Kidney (tissue), 14 donors: ENCODE data around the gene CLRN3. TPM values are rescaled to one million over a fixed set of nuclear protein-coding genes. Genes with fewer than 3 reads are reported as not detected.

Experiments
- DNase-seq, 5 donors: peaks; one replicate each; pipeline ENCODE4 v3.0.0-alpha.2; 2013 to 2020
- FAIRE-seq: peaks from 2 replicates; lab custom pipeline; 2012; peaks lifted over from hg19 to GRCh38; lab: Jason Lieb, UNC
- H3K27ac ChIP-seq, 2 donors: one replicate each; pipeline ENCODE4 v1.7.0; 2013; ENCODE audit warnings: low read depth in 2 of 2, low read length in 2 of 2, inconsistent platforms in 1 of 2
- H3K27me3 ChIP-seq: one replicate; pipeline ENCODE4 v1.7.1; 2013; ENCODE audit warnings: low read length, inconsistent platforms; ENCODE audit not compliant: control insufficient read depth, insufficient read depth
- H3K36me3 ChIP-seq, 3 donors: one replicate each; pipeline versions ENCODE4 v1.7.0 to v1.7.1; 2013; ENCODE audit warnings: low read length in 3 of 3, control low read depth in 1 of 3, inconsistent platforms in 1 of 3; ENCODE audit not compliant: insufficient read depth in 3 of 3, control insufficient read depth in 2 of 3
- H3K4me1 ChIP-seq, 3 donors: one replicate each; pipeline versions ENCODE4 v1.7.0 to v1.7.1; 2013; ENCODE audit warnings: low read length in 3 of 3, inconsistent platforms in 1 of 3, low read depth in 1 of 3; ENCODE audit not compliant: control insufficient read depth in 2 of 3, insufficient read depth in 2 of 3
- H3K4me3 ChIP-seq, 3 donors: one replicate each; pipeline versions ENCODE4 v1.7.0 to v1.8.1; 2013; ENCODE audit warnings: low read length in 3 of 3, control low read depth in 1 of 3, inconsistent platforms in 1 of 3
- H3K9ac ChIP-seq, 3 donors: one replicate each; pipeline versions ENCODE4 v1.7.0 to v1.7.1; 2013; ENCODE audit warnings: low read length in 3 of 3, control low read depth in 1 of 3, inconsistent platforms in 1 of 3
- H3K9me3 ChIP-seq, 3 donors: one replicate each; pipeline versions ENCODE4 v1.7.0 to v1.7.1; 2013; ENCODE audit warnings: low read length in 3 of 3, control low read depth in 1 of 3, inconsistent platforms in 1 of 3; ENCODE audit not compliant: control insufficient read depth in 2 of 3, insufficient read depth in 1 of 3
- intact Hi-C: fragments of 100-400 bp; cut with DNase I; formaldehyde crosslinking; loops from one replicate; pipeline ENCODE4 v1.11.1; 2022
- polyA plus RNA-seq: library from polyadenylated mRNA; stranded (reverse); fragments of 350-450 nt; fragmentation: Illumina TruSeq; extraction: RNeasy Lipid Tissue Mini Kit (QIAGEN cat#74804); gene quantifications from one replicate; pipeline ENCODE4 v1.2.3, GENCODE V29; 2014; ENCODE audit warnings: low read depth, low replicate concordance; ENCODE audit not compliant: insufficient read depth
- total RNA-seq: library from RNA; stranded (reverse); fragmentation: NEBNext Ultra II Directional; extraction: Animal tissue kit (Norgen Biotek cat#: 25700); gene quantifications from one replicate; pipeline ENCODE4 v1.2.1, GENCODE V29; 2021
- TF ChIP-seq, protein P1 (sequence below): IDR thresholded peaks from 3 replicates; pipeline ENCODE4 v1.5.1; 2012; ENCODE audit warnings: mild to moderate bottlenecking, moderate library complexity, borderline replicate concordance; ENCODE audit not compliant: insufficient read depth; ENCODE audit errors: extremely low read depth
- donor health status: control.
- donor health status: control.
- donor health status: control.
- donor health status: control.
- donor health status: control.
- donor health status: DM: yes; HTN: yes; CAD: no.
- donor health status: Normal renal cell carcinoma (clear cell type).

The CLRN3 gene
- total and polyA plus RNA-seq, 2 donors from 2014 or later, result 9.4 to 42.1 TPM

DNA sequence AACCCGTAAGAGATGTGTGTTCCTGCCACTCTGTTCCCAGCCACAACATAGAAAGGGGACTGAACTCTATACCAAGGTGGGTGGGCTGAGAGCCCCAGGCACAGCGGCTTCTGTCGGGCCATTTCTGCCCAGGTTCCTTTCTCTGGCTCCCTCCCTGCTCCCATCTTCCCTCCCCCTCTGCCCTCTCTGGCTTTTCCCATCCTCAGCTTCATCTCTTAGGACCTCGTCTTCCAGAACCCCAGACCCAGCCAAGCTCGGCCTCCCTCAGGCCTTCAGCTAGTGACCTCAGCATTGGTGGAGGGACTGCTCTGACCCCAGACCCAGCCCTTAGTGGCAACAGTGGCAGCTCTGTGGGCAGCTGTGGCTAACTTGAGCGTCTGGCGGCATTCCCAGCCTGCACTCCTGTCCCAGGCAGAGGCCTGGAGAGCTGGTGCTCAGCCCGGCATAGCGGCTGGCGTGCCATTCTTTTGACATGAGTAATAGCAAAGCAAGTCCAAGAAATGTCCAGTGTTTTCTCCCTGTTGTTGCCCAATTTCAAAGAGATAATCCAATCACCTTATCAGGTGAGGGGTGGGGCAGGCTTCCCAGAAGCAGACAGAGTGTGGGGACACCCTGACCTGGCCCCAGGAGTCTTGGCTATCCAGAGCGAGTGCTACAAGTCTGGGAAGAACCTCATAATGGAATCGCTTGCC lies 30.1 kb upstream of the CLRN3 start:
- no peak for FAIRE-seq
- intact Hi-C loops, result no loop called here

GRCh38 chr10:127922206-127922605 lies 29.5 kb upstream of the CLRN3 start:
- H3K4me1 ChIP-seq, result peaks cover 0 to 10% (median 0%) of the 10 kb centered on the region in 3 donors
- FAIRE-seq (no peak), DNase-seq (no peak)
- H3K27me3 ChIP-seq, result no peaks in the 10 kb centered on the region
- TF ChIP-seq, protein P1, sequence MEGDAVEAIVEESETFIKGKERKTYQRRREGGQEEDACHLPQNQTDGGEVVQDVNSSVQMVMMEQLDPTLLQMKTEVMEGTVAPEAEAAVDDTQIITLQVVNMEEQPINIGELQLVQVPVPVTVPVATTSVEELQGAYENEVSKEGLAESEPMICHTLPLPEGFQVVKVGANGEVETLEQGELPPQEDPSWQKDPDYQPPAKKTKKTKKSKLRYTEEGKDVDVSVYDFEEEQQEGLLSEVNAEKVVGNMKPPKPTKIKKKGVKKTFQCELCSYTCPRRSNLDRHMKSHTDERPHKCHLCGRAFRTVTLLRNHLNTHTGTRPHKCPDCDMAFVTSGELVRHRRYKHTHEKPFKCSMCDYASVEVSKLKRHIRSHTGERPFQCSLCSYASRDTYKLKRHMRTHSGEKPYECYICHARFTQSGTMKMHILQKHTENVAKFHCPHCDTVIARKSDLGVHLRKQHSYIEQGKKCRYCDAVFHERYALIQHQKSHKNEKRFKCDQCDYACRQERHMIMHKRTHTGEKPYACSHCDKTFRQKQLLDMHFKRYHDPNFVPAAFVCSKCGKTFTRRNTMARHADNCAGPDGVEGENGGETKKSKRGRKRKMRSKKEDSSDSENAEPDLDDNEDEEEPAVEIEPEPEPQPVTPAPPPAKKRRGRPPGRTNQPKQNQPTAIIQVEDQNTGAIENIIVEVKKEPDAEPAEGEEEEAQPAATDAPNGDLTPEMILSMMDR, result no peak
- H3K4me3 ChIP-seq, result no peak overlapping the region
- intact Hi-C loops, result no loop called here
- no peak overlapping the region for H3K27ac ChIP-seq
- H3K36me3 ChIP-seq, result no peaks in the 10 kb centered on the region
- no peak overlapping the region for H3K9ac ChIP-seq
- H3K9me3 ChIP-seq, result no peaks in the 10 kb centered on the region

More for the DNA sequence above, 30.1 kb upstream of the CLRN3 start:
- H3K4me3 ChIP-seq, result no peak overlapping the region
- TF ChIP-seq, protein P1, result no peak
- no peaks in the 10 kb centered on the region for H3K27me3 ChIP-seq
- H3K9me3 ChIP-seq, result no peaks in the 10 kb centered on the region
- H3K4me1 ChIP-seq, result peaks cover 0 to 10% (median 0%) of the 10 kb centered on the region in 3 donors
- no peak overlapping the region for H3K9ac ChIP-seq
- H3K36me3 ChIP-seq, result no peaks in the 10 kb centered on the region
- H3K27ac ChIP-seq, result no peak overlapping the region
- peak in 1 of 5 donors; percentile 91 for DNase-seq

DNA sequence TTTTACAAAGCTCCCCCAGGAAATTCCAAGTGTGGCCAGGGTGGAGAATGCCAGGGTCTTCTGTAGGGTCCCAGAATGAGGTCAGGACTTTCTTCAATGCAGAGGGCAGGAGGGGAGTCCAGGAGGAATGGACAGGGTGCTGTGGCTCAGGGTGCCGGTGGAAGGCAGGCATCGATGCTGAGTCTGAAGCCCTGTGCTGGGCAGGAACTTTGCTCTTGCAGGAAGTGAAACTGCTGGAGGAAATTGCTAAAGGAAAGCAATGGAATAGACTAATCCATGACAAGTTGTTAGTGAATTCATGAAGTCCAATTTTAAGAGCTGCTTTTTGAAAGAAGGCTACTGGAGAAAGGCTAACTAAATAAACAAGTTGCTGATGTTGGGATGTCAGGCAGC lies 29.0 kb upstream of the CLRN3 start:
- intact Hi-C loops, result no loop called here
- Histone ChIP-seq H3K27ac (no peak overlapping the region), H3K9me3 (no peaks in the 10 kb centered on the region), H3K9ac (no peak overlapping the region), H3K4me3 (no peak overlapping the region), H3K4me1 (peaks cover 0 to 10% (median 0%) of the 10 kb centered on the region in 3 donors), H3K27me3 (no peaks in the 10 kb centered on the region), H3K36me3 (no peaks in the 10 kb centered on the region)
- TF ChIP-seq, protein P1, result no peak
- FAIRE-seq, result no peak
- DNase-seq, result no peak
